HG02588 (cell line): Measurements from ENCODE around the gene EPHB2.

Experiments used
- ATAC-seq: cut with Tn5 transposase; IDR thresholded peaks from one replicate; pipeline ENCODE4 v1.9.1; 2021; ENCODE audit warnings: mild to moderate bottlenecking, moderate library complexity; ENCODE audit not compliant: unreplicated experiment

EPHB2 gene

DNA sequence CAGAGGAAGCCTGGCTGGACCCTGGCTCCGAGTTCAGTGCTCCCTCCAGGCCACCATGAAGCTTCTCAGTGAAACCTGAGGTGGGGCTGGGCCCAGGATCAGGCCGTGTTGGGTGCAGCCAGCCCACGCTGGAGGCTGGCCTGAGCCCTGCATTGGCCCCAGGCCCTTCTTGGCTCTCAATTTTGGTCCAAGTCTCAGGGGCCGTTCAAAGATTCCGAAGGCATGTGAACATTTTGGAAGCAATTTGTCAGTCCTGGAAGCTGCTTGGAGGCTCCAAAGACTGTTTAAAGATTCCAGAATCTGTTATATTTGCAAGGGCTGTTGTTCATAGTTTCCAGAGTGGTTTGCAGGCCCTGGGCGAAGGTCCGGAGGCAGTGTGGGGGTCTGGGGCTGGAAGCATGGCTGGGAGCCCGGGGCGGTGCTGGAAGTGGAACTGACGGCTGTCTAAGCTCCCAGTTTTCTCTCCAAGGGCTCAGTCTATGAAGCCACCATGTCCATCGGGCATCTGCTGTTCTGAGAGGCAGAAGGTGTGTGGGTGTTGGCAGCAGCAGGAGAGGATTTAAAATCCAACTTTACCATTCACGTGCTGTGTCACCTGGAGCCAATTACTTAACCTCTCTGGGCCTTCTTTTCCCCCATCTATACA is 104.9 kb downstream of the EPHB2 start:
- no peak for ATAC-seq

DNA sequence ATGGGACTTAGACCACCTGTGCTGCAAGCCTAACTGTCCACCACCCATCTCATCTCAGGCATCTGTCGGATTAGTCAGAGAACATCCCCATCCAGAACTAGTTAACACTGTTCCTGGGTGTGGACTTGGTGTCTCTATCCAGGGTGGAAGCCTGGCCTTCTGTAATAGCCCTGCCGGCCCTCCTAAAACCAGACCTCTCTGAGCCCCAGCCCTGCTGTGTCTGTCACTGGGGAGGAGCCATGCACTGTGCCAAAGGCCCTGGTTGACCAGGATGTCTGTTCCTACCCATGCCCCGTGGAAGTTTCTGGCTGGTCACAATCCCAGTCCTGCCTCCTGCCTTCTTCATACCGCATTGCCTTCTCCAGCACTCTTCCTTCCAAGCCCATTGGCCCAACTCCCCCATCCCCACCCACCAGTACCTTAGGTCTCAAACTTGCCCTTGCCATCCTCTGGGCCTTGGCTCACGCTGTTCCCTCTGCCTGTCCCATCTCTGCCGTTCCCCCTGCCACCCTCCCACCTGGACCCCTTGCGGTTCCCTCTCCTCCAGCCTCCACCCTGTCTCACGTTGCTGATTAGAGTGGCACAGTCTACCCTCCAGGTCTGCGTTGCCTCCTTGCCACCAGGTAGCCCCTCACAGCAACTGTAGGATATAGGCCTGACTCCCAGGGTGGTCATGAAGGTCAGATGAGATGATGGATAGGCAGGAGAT is 105.6 kb downstream of the EPHB2 start:
- no peak for ATAC-seq

DNA sequence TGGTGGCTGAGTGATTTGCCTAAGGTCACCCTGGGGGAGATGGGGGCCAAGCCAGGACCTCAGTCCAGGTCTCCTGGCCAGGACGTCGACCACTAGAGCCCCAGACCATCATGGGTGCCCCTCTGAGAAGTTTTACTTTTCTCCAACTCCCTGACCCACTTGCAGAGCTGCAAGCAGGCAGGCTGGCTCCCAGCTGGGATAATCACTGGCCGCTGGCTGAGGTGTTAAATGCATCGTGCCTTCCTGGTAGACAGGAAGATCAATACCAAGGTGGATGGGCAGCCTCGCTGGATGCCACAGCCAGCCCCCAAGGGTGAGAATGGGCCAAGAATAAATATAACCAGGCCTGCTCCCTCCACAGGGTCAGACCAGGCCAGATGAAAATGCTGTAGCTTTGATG is 106.2 kb downstream of the EPHB2 start:
- ATAC-seq, result no peak

DNA sequence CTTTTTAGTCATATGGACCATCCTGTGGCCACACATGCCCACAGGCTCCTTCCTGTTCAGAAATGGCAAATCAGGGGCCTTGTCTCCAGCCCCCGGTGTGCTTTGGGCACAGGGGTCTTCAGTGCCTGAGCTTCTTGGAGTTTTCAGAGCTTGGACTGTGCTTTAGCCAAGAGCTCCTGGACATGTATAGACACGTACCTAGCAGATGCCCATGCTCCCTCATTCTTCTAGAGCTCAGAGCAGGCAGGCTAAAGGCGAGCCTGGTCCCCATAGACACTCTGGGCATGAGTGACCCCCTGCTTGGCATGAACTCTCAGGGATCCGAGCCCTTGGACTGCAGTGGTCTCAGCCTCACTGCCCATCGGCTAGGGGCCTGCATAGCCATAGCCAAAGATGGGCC is 106.8 kb downstream of the EPHB2 start:
- no peak for ATAC-seq

DNA sequence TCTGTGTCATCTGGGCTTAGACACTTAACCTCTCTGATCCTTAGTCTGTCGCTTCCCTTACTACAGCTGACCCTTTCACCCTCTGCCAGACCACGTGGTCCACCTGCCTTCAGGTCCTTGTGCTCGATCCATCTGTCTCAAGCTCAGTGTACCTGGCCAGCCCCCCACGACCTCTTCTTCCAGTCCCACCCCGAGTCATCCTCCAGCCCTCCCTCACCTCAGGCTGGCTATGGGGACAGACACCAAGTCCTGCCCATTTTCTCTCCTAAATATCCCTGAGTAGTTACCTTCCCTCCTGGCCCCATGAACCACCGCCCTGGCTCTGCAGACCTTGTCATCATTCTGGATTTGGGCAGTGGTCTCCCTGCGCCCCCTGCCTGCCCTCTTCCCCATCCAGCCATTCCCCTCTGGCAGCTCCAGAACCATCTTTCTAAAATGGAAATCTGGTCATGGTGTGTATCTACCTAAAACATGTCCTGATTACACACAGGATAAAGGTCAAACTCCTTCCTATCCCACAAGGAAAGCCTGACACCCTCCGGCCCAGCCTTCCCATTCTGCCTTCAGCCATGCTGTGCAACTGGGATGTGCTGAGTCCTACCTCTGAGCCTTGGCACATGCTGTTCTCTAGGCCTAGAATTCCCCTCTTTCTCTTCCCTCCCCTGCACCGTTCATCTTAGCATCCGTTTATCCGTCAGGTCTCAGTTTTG is 107.6 kb downstream of the EPHB2 start:
- ATAC-seq, result no peak

DNA sequence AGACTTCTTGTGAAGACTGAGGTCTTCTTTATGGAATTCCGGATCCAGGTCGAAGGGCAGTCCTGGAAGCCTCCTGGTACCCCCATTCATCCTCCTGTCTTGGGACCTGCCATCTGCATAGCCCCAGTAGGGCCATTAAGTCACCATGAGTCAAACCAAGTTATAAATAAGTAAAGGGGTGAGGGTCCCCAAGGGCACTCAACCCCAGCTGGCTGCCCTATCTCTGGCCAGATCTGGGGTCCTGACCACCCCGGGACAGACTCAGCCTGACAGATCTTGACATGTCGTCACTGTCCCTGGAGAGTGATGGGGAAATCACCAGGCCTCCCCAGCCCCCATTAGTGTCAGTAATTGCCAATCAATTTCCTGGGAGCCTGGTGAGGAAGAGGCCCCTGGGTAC is 108.7 kb downstream of the EPHB2 start:
- no peak for ATAC-seq

DNA sequence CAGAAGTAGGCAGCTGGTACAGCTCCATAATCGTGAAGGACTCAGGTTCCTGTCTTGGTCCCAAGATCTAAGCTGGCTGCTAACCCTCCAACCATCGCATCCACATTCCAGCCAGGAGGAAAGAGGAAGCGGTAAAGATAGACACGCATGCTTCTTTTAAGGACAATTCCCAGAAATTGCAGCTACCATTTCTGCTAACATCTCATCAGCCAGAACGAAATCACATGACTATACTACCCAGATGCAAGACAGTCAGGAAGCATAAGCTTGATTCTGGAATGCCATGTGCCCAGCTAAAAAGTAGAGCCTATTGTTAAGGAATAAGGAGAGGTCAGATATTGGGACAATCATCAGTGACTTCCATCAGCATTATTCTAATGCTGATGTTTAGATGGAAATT is 110.4 kb downstream of the EPHB2 start:
- no peak for ATAC-seq

DNA sequence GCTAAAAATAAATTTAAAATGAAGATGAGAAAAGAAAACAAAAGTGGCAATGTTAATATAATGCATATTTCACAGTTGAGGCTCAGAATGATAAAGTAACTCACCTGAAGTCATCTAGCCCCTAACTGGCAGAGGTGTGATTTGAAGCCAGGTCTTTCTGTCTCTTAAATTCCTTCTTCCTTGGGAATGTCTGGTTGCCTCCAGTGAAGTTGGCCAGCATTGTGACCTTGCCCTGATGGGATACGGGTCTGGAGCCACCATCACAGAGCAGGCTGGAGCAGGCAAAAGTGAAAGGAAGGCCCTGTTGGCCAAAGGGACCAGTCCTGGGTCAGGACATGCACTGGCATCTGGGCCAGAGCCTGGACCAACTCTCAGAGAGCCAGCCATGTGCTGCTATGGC is 111.7 kb downstream of the EPHB2 start:
- no peak for ATAC-seq

DNA sequence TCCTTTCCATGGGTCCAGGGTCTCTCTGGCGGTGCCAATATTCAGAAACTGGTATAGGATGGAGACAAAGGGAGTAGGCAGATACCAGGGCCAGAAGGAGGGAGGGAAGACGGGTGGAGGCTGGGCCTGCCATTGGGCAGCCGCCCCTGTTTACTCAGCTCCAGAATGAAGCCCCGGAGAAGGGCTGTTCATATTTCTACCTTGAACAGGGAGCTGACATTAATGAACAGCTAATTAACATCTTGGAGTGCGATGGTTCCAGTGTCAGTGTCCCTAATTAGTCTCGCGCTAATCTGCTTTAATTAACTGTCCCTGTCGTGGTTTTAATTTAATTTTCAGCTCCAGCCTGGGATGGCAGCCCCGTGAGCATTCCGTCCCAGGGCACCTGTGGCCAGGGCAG is 113.8 kb downstream of the EPHB2 start:
- no peak for ATAC-seq

DNA sequence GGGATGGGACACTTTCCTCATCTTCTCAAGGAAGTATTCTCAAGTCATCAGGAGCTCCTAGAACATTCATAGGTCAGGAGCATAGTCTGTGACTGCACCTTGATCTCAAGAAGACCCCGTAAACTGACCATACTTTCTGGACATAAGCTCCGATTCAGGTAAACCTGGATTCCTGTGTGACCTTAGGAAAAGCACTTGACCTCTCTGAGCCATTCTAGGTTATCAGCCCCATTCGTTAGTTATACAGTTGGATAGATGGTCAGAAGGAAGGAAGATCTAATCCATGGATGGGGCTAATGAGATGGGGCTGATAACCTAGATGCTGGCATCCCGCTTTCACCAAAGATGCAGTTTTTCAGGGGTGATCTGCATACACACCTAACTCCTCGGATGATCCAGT is 114.3 kb downstream of the EPHB2 start:
- no peak for ATAC-seq

DNA sequence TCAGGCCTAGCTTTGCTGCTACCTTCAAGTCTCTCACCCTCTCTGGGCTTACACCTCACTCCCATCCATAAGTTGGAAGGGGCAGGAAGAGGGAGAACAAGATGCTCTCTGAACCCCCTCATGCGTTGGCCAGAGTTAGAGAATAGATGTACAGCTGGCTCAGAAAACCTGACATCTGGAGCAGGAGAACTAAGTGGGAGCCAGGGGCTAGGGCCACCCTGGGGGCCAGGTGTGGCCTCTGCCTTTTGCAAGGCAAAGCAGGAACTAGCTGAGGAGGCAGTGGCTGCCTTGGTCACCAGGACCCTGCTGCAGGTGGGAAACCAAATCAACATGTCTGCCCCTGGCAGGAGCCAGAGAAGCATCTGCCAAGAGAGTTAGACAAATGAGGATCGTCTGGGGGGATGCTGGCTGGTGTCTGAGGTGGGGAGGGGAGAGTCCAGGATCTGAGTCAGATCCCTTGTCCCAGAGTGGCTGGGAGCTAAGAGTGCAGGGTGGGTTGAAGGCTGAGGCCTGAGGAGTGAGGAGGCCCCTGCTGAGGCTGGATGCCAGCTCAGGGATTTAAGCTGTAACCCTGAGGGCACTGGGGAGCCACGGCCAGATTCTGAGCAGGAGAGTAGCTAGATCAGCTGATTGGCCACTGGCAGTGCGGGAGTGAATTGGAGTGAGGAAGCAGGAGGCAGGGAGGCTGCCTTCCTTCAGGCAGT is 115.0 kb downstream of the EPHB2 start:
- ATAC-seq, result no peak

DNA sequence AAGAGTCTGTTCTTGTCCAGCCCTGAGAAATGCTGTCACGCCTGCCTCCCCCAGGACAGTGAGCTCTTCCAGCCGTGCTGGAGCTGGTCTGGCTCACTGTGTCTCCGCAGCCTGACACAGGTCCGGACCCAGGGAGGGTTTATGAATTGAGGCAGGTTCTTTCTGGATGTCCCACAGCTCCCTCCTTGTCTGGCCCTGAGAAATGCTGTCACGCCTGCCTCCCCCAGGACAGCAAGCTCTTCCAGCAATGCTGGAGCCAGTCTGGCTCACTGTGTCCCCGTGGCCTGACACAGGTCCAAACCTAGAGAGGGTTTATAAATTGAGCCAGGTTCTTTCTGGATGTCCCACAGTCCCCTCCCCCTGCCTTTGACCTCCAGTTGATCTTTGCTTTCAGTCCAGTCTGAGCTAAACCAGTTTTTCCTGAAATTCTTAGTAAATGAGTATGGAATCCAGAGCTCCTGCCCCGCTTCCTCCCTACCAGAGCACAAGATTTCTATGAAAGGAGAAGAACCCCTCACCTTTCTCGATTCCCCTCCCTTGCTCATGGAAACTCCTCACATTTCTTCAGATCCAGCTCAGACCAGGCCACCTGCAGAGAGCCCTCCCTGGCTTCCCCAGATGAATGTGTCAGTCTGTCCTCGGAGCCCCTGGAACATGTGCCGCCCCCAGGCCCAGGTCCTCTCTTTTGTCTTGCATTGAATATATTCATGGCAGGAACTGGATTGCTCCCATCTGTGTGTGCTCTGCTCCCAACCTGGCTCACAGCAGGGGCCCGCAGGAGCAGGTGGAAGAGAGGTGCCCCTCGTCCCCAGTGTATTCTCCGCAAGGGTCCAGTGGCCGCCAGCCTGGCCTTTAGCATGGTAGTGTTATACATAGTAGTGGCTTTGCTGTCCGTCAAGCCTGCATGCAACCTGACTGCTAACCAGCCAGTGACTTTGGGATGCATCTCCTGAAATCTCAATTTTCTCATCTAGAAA is 116.3 kb downstream of the EPHB2 start:
- no peak for ATAC-seq

DNA sequence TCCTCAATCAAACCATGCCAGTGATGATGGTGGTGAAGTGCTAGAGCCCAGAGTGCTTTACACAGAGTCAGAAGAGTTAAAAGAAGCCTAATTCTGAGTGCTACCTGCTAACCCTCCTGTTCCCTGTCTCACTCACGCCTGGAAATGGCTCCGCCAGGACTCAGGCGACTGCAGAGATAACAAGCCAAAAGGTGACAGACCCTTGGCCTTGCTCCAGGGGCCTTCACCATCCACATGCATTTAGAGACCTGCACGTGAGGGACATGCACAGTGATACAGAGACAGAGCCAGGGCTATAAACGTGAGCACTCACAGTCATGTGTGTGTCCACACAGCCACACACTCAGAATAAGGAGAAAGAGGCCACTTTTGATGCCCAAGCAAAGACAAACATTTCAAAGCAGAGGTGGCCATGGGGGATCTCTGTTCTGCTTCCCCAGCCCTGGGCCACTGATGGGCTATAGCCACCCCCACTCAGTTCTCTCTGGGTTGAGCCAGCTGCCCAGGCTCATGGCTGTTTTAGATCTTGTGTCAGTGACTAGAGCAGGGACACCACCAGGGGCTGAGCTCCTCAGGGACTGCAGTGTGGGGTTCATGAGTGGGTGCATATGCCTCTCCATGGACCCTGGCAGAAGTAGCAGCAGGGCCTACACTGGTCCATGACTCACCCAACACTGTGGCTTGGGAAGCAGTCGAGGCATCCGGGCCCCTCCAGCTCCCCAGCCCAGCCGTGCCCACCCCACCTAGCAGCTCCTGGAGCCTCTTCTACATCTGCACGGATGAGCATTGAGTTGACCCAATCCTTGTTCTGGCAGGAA is 117.2 kb downstream of the EPHB2 start:
- no peak for ATAC-seq

DNA sequence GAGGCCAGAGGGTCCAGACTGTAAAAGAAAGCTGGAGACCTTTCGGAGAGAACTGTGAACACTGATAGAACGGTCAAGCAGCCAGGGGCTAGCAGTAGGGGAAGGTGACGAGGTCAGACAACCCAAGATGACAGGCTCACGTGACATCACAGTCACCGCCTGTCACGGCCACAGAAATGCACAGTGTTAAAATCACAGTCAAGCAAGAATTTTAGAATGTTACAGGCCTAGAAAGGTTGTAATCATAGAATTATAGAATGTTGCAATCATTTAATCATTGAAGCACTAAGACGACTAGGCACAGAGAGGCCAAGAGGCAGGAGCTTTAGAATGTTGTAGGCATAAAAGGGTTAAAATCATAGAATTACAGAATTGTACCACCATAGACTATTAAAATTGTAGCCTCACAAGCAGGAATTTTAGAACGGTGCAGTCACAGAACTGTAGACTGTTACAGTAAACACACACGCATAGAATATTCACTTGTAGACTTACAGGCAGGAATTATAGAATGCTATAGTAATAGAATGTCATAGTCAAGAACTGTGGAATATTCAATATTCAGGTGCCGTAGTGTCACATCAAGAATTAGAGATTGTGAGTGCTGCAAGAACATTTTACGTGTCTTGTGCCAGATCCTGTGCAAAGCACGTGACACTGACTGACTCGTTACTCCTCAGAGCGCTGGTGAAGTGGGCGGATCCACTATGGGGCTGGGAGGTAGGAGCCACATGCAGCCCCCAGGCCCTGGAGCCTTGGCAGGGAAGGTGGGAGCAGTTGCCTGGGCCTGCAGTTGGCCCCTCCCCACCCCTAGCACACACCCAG is 118.1 kb downstream of the EPHB2 start:
- ATAC-seq, result no peak

DNA sequence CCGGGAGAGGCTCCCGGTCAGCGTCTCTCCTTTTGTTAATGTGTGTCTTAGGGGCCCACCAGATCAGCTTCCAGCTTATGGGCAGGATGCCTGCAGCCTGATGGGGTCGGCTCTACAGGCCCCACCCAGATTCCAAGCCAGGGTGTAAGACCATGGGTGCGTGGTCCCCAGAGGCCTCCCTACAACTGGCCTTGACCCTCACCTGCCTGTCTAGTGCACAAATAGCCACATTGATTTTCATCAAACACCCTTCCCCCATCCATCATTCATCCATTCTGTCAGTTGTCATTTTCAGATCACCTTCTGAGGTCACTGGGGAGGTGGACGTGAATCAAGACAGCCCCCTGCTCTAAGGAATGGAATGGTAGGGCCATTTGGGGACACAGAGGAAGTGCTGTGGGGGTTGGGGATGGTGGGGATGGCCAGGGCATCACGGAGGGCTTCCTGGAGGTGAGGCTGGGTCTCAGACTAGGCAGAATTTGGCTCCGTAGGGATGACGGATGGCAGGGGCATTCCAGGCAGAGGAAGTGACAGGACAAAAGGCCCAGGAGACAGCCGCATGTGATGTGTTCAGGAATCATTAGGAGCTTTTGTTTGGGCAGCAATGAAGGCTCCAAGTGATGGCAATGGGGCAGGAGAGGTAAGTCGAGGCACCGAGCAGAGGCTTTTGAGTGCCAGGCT is 118.8 kb downstream of the EPHB2 start:
- ATAC-seq, result no peak

DNA sequence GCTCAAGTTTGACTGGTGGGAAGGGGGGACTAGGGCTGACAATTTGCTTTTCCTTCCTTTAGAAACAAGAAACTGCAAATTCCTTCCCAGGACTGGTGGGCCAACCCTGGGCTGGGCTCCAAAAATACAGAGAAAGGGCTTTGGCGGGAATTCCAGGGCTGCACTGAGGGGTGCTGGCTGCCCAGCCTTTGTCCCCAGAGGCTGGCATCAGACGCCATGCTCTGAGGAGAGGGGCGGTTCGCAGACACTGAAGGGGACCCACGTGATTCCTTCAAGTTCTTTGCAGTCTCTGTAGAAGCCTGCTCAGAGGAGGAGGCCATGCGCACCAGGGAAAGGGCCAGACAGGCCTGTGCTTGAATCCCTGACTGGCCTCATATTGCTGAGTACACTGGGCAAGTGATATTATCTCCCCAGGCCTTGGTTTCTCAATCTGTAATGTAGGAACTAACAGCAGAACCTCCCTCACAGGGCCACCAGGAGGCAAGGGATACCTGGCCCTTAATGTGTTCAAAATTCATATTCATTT is 119.5 kb downstream of the EPHB2 start:
- ATAC-seq, result no peak

DNA sequence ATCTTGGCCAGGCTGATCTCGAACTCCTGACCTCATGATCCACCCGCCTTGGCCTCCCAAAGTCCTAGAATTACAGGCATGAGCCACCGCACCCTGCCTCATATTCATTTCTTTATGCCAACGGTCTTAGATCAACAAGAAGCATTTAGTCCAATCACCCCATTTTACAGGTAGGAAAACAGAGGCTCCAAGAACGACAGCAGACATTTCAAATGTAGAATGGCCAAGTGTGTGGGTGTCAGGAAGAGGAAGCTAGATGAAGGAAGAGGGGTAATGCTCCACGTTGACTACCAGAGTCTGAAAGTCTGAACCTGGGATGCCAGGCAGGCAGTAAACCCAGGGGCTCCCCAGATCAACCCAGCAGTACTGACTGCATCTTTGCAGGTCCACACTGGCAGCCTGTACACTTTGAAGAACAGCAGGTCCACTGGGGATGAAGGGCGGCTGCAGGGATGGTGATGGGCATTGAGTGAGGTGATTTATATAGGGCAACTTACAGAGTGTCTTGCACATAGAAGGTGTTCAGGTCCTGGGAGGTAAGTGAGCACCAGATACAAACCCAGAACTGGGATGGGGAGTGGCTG is 120.2 kb downstream of the EPHB2 start:
- ATAC-seq, result no peak
